Body of pancreas (tissue), 4 donors: ENCODE measurements around the gene EIF4H.

Experiments
- POLR2A ChIP-seq, 3 donors: fragments of 450-650 bp; IDR thresholded peaks; one replicate each; pipeline ENCODE4 v1.6.1; 2016; ENCODE audit warnings: antibody characterized with exemption in 3 of 3, mild to moderate bottlenecking in 2 of 3
- TF ChIP-seq, protein P1 (sequence below), 7 experiments: fragments of 450-650 bp in 4 of 7; fragments of 200-600 bp in 3 of 7; sonication (generic) in 3 of 7; IDR thresholded peaks; one replicate each; pipeline ENCODE4 v1.5.1; 2016 to 2019; ENCODE audit warnings: antibody characterized with exemption in 7 of 7

DNA sequence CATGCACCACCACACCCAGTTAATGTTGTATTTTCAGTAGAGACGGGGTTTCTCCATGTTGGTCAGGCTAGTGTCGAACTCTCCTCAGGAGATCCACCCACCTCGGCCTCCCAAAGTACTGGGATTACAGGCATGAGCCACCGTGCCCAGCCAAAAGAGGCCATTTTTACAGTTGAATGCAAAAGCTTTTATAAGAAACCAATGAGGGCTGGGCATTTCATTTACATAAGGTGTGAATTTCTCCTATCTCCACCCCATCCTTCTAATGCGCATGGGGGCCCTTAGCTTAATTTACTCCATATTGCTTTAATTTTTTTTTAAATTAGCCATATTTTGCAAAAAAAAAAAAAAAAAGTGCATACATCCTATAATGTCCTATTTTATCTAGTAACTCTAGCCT is 25.1 kb upstream of the EIF4H start:
- TF ChIP-seq, protein P1, sequence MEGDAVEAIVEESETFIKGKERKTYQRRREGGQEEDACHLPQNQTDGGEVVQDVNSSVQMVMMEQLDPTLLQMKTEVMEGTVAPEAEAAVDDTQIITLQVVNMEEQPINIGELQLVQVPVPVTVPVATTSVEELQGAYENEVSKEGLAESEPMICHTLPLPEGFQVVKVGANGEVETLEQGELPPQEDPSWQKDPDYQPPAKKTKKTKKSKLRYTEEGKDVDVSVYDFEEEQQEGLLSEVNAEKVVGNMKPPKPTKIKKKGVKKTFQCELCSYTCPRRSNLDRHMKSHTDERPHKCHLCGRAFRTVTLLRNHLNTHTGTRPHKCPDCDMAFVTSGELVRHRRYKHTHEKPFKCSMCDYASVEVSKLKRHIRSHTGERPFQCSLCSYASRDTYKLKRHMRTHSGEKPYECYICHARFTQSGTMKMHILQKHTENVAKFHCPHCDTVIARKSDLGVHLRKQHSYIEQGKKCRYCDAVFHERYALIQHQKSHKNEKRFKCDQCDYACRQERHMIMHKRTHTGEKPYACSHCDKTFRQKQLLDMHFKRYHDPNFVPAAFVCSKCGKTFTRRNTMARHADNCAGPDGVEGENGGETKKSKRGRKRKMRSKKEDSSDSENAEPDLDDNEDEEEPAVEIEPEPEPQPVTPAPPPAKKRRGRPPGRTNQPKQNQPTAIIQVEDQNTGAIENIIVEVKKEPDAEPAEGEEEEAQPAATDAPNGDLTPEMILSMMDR (IDR thresholded peaks at IDR 0.05) = no peak
- no peak for TF ChIP-seq POLR2A (IDR thresholded peaks at IDR 0.05)
